Gastroesophageal sphincter (tissue), 3 donors: ENCODE results near the gene DCUN1D3.
A peak's percentile ranks its signal among the peaks of the same experiment; 100 is the strongest.

Experiments used
- CTCF ChIP-seq, 4 experiments: fragments of 200-600 bp in 2 of 4; fragments of 450-650 bp in 2 of 4; sonication (generic) in 1 of 4; IDR thresholded peaks; one replicate each; pipeline ENCODE4 v1.5.1; 2017 to 2019; ENCODE audit warnings: antibody characterized with exemption in 4 of 4, mild to moderate bottlenecking in 2 of 4, moderate library complexity in 2 of 4
- EP300 ChIP-seq: sonication (generic); formaldehyde crosslinking; IDR thresholded peaks from one replicate; pipeline ENCODE4 v1.6.1; 2017; ENCODE audit warnings: antibody characterized with exemption, mild to moderate bottlenecking
- POLR2A ChIP-seq, 2 donors: fragments of 450-650 bp; IDR thresholded peaks; one replicate each; pipeline ENCODE4 v1.6.1; 2017; ENCODE audit warnings: antibody characterized with exemption in 2 of 2, mild to moderate bottlenecking in 2 of 2, moderate library complexity in 1 of 2
- POLR2AphosphoS5 ChIP-seq: sonication (generic); formaldehyde crosslinking; IDR thresholded peaks from one replicate; pipeline ENCODE4 v1.6.1; 2017; ENCODE audit warnings: antibody characterized with exemption

- TF ChIP-seq CTCF (IDR thresholded peaks at IDR 0.05) (peak in 3 of 4 experiments; percentile 7 to 55 (median 28)), POLR2AphosphoS5 (peak; percentile 45), EP300 (no peak), POLR2A (IDR thresholded peaks at IDR 0.05) (peak; percentile 22 to 45)
These were observed 93.7 kb downstream of the DCUN1D3 start, which contains the start of the genes ERI2 and REXO5 for GRCh38 chr16:20806168-20807050.
